ENCODE data around the gene C16orf82. TPM values are rescaled to one million over a fixed set of nuclear protein-coding genes. Genes with fewer than 3 reads are reported as not detected.

The C16orf82 gene
- total and polyA plus RNA-seq, 2 donors from 2014 or later: not detected

- Histone ChIP-seq H3K27me3 (ENCODE audit: control insufficient read depth, insufficient read depth, low read length) (no peaks in the 10 kb centered on the region), H3K36me3 (ENCODE audit: control insufficient read depth in 2 of 3, insufficient read depth in 3 of 3, low read length in 3 of 3) (no peaks in the 10 kb centered on the region), H3K27ac (ENCODE audit: low read depth in 2 of 2, low read length in 2 of 2) (no peak overlapping the region), H3K4me1 (ENCODE audit: control insufficient read depth in 2 of 3, insufficient read depth in 2 of 3, low read depth in 1 of 3, low read length in 3 of 3) (no peaks in the 10 kb centered on the region), H3K9me3 (ENCODE audit: control insufficient read depth in 2 of 3, insufficient read depth in 1 of 3, low read length in 3 of 3) (no peaks in the 10 kb centered on the region), H3K4me3 (ENCODE audit: low read length in 3 of 3) (no peak overlapping the region), H3K9ac (ENCODE audit: low read length in 3 of 3) (no peak overlapping the region)
- no peak for FAIRE-seq
- DNase-seq: no peak
- no peak for TF ChIP-seq CTCF (IDR thresholded peaks at IDR 0.05; ENCODE audit: borderline replicate concordance, extremely low read depth, insufficient read depth)
- intact Hi-C loops (cut with DNase I): no loop called here
Measured at GRCh38 chr16:27058299-27058698, 8.4 kb upstream of the C16orf82 start.

DNA sequence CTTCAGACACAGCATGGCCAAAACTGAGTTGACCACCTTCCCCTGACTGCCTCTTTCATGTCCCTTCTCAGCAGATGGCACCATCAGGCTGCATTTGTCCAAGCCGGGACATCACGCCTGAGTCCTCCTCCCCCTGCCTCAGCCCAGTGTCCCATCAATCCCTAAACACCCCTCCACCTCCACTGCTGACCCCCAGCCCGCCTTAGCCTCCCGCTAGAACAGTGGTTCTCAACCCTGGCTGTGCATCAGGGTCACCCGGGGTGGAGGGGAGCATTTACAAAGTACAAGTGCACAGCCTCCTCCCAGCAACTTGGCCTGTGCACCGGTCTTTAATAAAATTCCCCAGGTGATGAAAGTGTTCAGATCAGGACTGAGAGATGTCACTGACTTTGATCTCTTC, 4.0 kb downstream of the C16orf82 start:
- intact Hi-C loops (cut with DNase I): no loop called here
- H3K27me3 ChIP-seq (ENCODE audit: control insufficient read depth, insufficient read depth, low read length): no peaks in the 10 kb centered on the region
- H3K27ac ChIP-seq (ENCODE audit: low read depth in 2 of 2, low read length in 2 of 2): no peak overlapping the region
- DNase-seq (no peak), FAIRE-seq (no peak)
- H3K4me1 ChIP-seq (ENCODE audit: control insufficient read depth in 2 of 3, insufficient read depth in 2 of 3, low read depth in 1 of 3, low read length in 3 of 3): no peaks in the 10 kb centered on the region
- H3K36me3 ChIP-seq (ENCODE audit: control insufficient read depth in 2 of 3, insufficient read depth in 3 of 3, low read length in 3 of 3): no peaks in the 10 kb centered on the region
- H3K4me3 ChIP-seq (ENCODE audit: low read length in 3 of 3): no peak overlapping the region
- peaks cover 0 to 4% (median 0%) of the 10 kb centered on the region in 3 donors for H3K9me3 ChIP-seq (ENCODE audit: control insufficient read depth in 2 of 3, insufficient read depth in 1 of 3, low read length in 3 of 3)
- no peak for TF ChIP-seq CTCF (IDR thresholded peaks at IDR 0.05; ENCODE audit: borderline replicate concordance, extremely low read depth, insufficient read depth)
- H3K9ac ChIP-seq (ENCODE audit: low read length in 3 of 3): no peak overlapping the region

DNA sequence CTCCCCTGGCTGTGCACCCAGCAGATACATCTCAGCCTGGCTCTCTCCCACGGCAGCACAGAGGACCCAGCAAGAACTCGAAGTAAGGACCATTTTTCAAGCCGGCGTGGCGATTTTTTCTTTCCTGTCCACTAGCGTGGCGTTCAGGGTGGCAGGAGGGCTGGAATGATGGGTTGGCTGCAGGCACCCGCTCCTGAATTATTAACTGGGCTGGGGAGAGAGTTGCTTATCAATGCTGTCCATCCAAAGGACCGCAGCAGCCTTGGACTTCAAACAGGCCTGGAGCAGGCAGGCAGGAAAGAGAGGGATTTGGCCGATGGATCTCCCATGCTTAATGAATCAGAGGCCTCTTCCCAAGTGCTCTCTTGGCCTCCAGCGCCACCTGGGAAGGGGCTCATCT, 7.0 kb downstream of the C16orf82 start:
- Histone ChIP-seq H3K27me3 (ENCODE audit: control insufficient read depth, insufficient read depth, low read length) (no peaks in the 10 kb centered on the region), H3K4me3 (ENCODE audit: low read length in 3 of 3) (no peak overlapping the region), H3K4me1 (ENCODE audit: control insufficient read depth in 2 of 3, insufficient read depth in 2 of 3, low read depth in 1 of 3, low read length in 3 of 3) (no peaks in the 10 kb centered on the region), H3K9me3 (ENCODE audit: control insufficient read depth in 2 of 3, insufficient read depth in 1 of 3, low read length in 3 of 3) (peaks cover 0 to 4% (median 2%) of the 10 kb centered on the region in 3 donors), H3K27ac (ENCODE audit: low read depth in 2 of 2, low read length in 2 of 2) (no peak overlapping the region), H3K9ac (ENCODE audit: low read length in 3 of 3) (no peak overlapping the region), H3K36me3 (ENCODE audit: control insufficient read depth in 2 of 3, insufficient read depth in 3 of 3, low read length in 3 of 3) (no peaks in the 10 kb centered on the region)
- FAIRE-seq (no peak), DNase-seq (peak in 1 of 5 donors; percentile 48)
- intact Hi-C loops (cut with DNase I): no loop called here
- TF ChIP-seq CTCF (IDR thresholded peaks at IDR 0.05; ENCODE audit: borderline replicate concordance, extremely low read depth, insufficient read depth): no peak

DNA sequence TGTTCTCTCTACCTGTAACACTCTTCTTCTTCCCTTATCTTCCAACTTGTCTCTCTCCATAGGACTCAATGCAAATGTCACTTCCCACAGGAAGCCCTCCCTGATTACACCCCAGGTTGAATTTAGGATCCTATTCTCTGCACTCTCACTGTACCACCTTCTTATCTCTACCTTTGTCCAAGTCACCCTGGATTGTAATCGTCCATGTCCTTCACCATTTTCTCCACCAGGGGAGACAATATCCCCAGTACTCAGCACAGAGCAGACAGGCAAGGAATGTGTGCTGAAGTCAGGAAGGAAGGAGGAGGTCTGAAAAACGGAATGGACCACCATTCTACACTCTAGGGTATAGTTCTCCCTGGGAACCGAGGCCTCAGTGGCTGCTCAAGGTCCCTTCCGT, 14.2 kb downstream of the C16orf82 start:
- intact Hi-C loops (cut with DNase I): no loop called here
- FAIRE-seq (no peak), DNase-seq (peak in 1 of 5 donors; percentile 12)
- no peaks in the 10 kb centered on the region for H3K36me3 ChIP-seq (ENCODE audit: control insufficient read depth in 2 of 3, insufficient read depth in 3 of 3, low read length in 3 of 3)
- H3K27me3 ChIP-seq (ENCODE audit: control insufficient read depth, insufficient read depth, low read length): no peaks in the 10 kb centered on the region
- no peaks in the 10 kb centered on the region for H3K4me1 ChIP-seq (ENCODE audit: control insufficient read depth in 2 of 3, insufficient read depth in 2 of 3, low read depth in 1 of 3, low read length in 3 of 3)
- no peak overlapping the region for H3K9ac ChIP-seq (ENCODE audit: low read length in 3 of 3)
- no peak overlapping the region for H3K4me3 ChIP-seq (ENCODE audit: low read length in 3 of 3)
- no peak overlapping the region for H3K27ac ChIP-seq (ENCODE audit: low read depth in 2 of 2, low read length in 2 of 2)
- H3K9me3 ChIP-seq (ENCODE audit: control insufficient read depth in 2 of 3, insufficient read depth in 1 of 3, low read length in 3 of 3): peaks cover 0 to 2% (median 0%) of the 10 kb centered on the region in 3 donors
- no peak for TF ChIP-seq CTCF (IDR thresholded peaks at IDR 0.05; ENCODE audit: borderline replicate concordance, extremely low read depth, insufficient read depth)

Data from kidney (tissue), 14 donors.